Progenitor cell of endocrine pancreas (in vitro differentiated cells): ENCODE results near the gene SYNE2. TPM values are rescaled to one million over a fixed set of nuclear protein-coding genes. Genes with fewer than 3 reads are reported as not detected.

ENCODE experiments used
- DNase-seq: peaks from one replicate; pipeline ENCODE4 v3.0.0; 2021; ENCODE audit warnings: low spot score; ENCODE audit not compliant: unreplicated experiment
- H3K27ac Mint-ChIP-seq: 2 replicates; pipeline ENCODE4 v1.8.0; 2021; ENCODE audit warnings: mild to moderate bottlenecking, moderate library complexity, mixed read lengths
- H3K27me3 Mint-ChIP-seq: 2 replicates; pipeline ENCODE4 v1.8.0; 2021; ENCODE audit warnings: mixed read lengths
- H3K36me3 Mint-ChIP-seq: 2 replicates; pipeline ENCODE4 v1.8.0; 2022; ENCODE audit warnings: mixed read lengths; ENCODE audit not compliant: insufficient read depth
- H3K4me1 Mint-ChIP-seq: 2 replicates; pipeline ENCODE4 v1.8.0; 2021; ENCODE audit warnings: low read depth, mixed read lengths
- H3K4me3 Mint-ChIP-seq: 2 replicates; pipeline ENCODE4 v1.8.0; 2021; ENCODE audit warnings: low read depth, mild to moderate bottlenecking, moderate library complexity, mixed read lengths
- H3K9me3 Mint-ChIP-seq: 2 replicates; pipeline ENCODE4 v1.8.0; 2021; ENCODE audit warnings: low read depth, mixed read lengths
- total RNA-seq: library from RNA; stranded (reverse); gene quantifications from 2 replicates; pipeline ENCODE4 v1.2.1, GENCODE V29; 2021
- TF ChIP-seq, protein P1 (sequence below): fragments of 200-600 bp; sonication (generic); IDR thresholded peaks from one replicate; pipeline ENCODE4 v1.5.0; 2021; ENCODE audit warnings: antibody characterized with exemption, mild to moderate bottlenecking; ENCODE audit not compliant: unreplicated experiment

SYNE2 gene
- total RNA-seq, 1 donor from 2014 or later: 108 TPM

- no peak for DNase-seq
- TF ChIP-seq, protein P1, sequence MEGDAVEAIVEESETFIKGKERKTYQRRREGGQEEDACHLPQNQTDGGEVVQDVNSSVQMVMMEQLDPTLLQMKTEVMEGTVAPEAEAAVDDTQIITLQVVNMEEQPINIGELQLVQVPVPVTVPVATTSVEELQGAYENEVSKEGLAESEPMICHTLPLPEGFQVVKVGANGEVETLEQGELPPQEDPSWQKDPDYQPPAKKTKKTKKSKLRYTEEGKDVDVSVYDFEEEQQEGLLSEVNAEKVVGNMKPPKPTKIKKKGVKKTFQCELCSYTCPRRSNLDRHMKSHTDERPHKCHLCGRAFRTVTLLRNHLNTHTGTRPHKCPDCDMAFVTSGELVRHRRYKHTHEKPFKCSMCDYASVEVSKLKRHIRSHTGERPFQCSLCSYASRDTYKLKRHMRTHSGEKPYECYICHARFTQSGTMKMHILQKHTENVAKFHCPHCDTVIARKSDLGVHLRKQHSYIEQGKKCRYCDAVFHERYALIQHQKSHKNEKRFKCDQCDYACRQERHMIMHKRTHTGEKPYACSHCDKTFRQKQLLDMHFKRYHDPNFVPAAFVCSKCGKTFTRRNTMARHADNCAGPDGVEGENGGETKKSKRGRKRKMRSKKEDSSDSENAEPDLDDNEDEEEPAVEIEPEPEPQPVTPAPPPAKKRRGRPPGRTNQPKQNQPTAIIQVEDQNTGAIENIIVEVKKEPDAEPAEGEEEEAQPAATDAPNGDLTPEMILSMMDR: no peak
- H3K27ac Mint-ChIP-seq: no peak overlapping the region
- no peaks in the 10 kb centered on the region for H3K9me3 Mint-ChIP-seq
- peaks cover 33% of the 10 kb centered on the region for H3K36me3 Mint-ChIP-seq
- H3K4me1 Mint-ChIP-seq: no peaks in the 10 kb centered on the region
- H3K4me3 Mint-ChIP-seq: no peak overlapping the region
- H3K27me3 Mint-ChIP-seq: no peaks in the 10 kb centered on the region
Measured at GRCh38 chr14:64053694-64054669, 201.2 kb downstream of the SYNE2 start.

GRCh38 chr14:64059454-64060198, 206.8 kb downstream of the SYNE2 start:
- TF ChIP-seq, protein P1: no peak
- no peak overlapping the region for H3K27ac Mint-ChIP-seq
- H3K27me3 Mint-ChIP-seq: no peaks in the 10 kb centered on the region
- H3K36me3 Mint-ChIP-seq: peaks cover 15% of the 10 kb centered on the region
- no peak overlapping the region for H3K4me3 Mint-ChIP-seq
- DNase-seq: no peak
- no peaks in the 10 kb centered on the region for H3K9me3 Mint-ChIP-seq
- peaks cover 6% of the 10 kb centered on the region for H3K4me1 Mint-ChIP-seq

DNA sequence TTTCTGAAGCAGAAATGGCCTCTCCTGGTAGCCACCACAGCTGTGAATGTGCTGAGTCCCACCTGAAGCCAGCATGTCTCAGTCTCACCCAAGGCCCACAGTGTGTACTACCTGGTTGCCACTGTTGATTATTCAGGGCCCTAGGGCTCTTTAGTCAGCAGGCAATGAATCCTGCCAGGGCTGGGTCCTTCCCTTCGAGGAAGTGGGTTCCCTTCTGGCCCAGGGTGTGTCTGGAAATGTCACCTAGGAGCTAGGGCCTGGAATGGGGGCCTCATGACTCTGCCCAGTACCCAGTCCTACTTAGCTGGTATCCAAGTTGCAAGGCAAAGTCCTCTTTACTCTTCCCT, 207.4 kb downstream of the SYNE2 start:
- H3K4me1 Mint-ChIP-seq: peaks cover 6% of the 10 kb centered on the region

GRCh38 chr14:64060648-64061096, 207.9 kb downstream of the SYNE2 start:
- H3K27ac Mint-ChIP-seq: no peak overlapping the region
- DNase-seq: no peak

More for the DNA sequence above, 207.4 kb downstream of the SYNE2 start:
- Mint-ChIP-seq H3K27me3 (no peaks in the 10 kb centered on the region), H3K36me3 (peaks cover 17% of the 10 kb centered on the region), H3K9me3 (no peaks in the 10 kb centered on the region), H3K4me3 (no peak overlapping the region), H3K27ac (no peak overlapping the region)
- TF ChIP-seq, protein P1: no peak
- no peak for DNase-seq

DNA sequence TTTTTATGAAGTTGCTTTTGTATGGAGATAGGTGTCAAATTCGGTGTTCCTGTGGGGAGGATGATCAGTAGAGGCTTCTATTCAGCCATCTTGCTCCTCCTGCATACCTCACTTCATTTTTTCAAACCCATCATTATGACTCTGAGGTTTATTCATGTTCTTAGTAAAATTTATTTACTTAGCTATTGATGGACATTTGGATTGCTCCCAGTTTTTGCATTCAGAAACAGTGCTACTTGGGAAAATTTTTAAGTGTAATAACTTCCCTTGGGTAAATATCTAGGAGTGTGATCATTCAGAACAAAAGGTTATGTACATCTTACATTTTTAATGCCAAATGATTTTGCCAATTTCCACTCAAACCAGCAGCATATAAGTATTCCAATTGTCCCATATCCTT, 208.3 kb downstream of the SYNE2 start:
- Mint-ChIP-seq H3K36me3 (peaks cover 16% of the 10 kb centered on the region), H3K27ac (no peak overlapping the region), H3K27me3 (no peaks in the 10 kb centered on the region), H3K9me3 (no peaks in the 10 kb centered on the region), H3K4me1 (peaks cover 6% of the 10 kb centered on the region), H3K4me3 (no peak overlapping the region)
- no peak for DNase-seq
- TF ChIP-seq, protein P1: no peak

More at GRCh38 chr14:64060648-64061096, 207.9 kb downstream of the SYNE2 start:
- Mint-ChIP-seq H3K9me3 (no peaks in the 10 kb centered on the region), H3K4me1 (peaks cover 6% of the 10 kb centered on the region), H3K36me3 (peaks cover 19% of the 10 kb centered on the region), H3K4me3 (no peak overlapping the region), H3K27me3 (no peaks in the 10 kb centered on the region)
- TF ChIP-seq, protein P1: peak; percentile 61
